SK-N-SH (cell line): ENCODE data around the gene TUBB6. TPM values are rescaled to one million over a fixed set of nuclear protein-coding genes. Genes with fewer than 3 reads are reported as not detected.

Experiments used
- CTCF ChIA-PET: fragments of 300-600, 350-600 bp; formaldehyde crosslinking; extraction: SDS; loops from one replicate; lab custom pipeline; 2021; lab: Yijun Ruan, JAX
- POLR2A ChIA-PET: fragments of 350-600 bp; sonication (Branson Sonifier 250); formaldehyde crosslinking; extraction: SDS; loops from one replicate; lab custom pipeline; 2020; ENCODE audit warnings: antibody characterized with exemption, inconsistent platforms; lab: Yijun Ruan, JAX
- DNase-seq: peaks from one replicate; pipeline ENCODE4 v3.0.0; 2012
- H2AFZ ChIP-seq: fragments of 200-600 bp; sonication (generic); 2 replicates; pipeline ENCODE4 v1.8.1; 2016; ENCODE audit warnings: antibody characterized with exemption, mild to moderate bottlenecking, low read depth
- H3F3A ChIP-seq: fragments of 200-600 bp; sonication (generic); replicated peaks from 2 replicates; pipeline ENCODE3; 2016; ENCODE audit warnings: antibody characterized with exemption, mild to moderate bottlenecking; ENCODE audit not compliant: insufficient read depth
- H3K27ac ChIP-seq, 2 experiments: fragments of 200-500 bp in 1 of 2; fragments of 200-600 bp in 1 of 2; sonication (Bioruptor generic) in 1 of 2; sonication (generic), shearing (Covaris generic) in 1 of 2; 2 replicates each; pipeline versions ENCODE4 v1.5.1 to v1.6.1; 2014 to 2016; ENCODE audit warnings: low read depth in 2 of 2, inconsistent platforms in 1 of 2, low read length in 1 of 2, mild to moderate bottlenecking in 1 of 2, mixed read lengths in 1 of 2
- H3K27me3 ChIP-seq: fragments of 200-600 bp; sonication (generic), shearing (Covaris generic); 2 replicates; pipeline ENCODE4 v1.6.1; 2016; ENCODE audit warnings: mixed run types; ENCODE audit not compliant: insufficient read depth
- H3K36me3 ChIP-seq, 2 experiments: fragments of 200-500 bp in 1 of 2; fragments of 200-600 bp in 1 of 2; sonication (Bioruptor generic) in 1 of 2; sonication (generic) in 1 of 2; replicated peaks in 1 of 2; 2 replicates each; pipeline versions ENCODE3 to v1.5.1; 2014 to 2016; ENCODE audit warnings: low read length in 1 of 2, mild to moderate bottlenecking in 1 of 2; ENCODE audit not compliant: insufficient read depth in 2 of 2, control insufficient read depth in 1 of 2
- H3K4me1 ChIP-seq, 2 experiments: fragments of 200-500 bp in 1 of 2; fragments of 200-600 bp in 1 of 2; sonication (Bioruptor generic) in 1 of 2; sonication (generic), shearing (Covaris generic) in 1 of 2; 2 replicates each; pipeline versions ENCODE4 v1.5.1 to v1.6.1; 2014 to 2016; ENCODE audit warnings: low read depth in 1 of 2, low read length in 1 of 2, mixed run types in 1 of 2; ENCODE audit not compliant: insufficient read depth in 2 of 2, control insufficient read depth in 1 of 2
- H3K4me2 ChIP-seq: fragments of 200-600 bp; sonication (generic), shearing (Covaris generic); 2 replicates; pipeline ENCODE4 v1.6.1; 2017; ENCODE audit warnings: mixed run types
- H3K4me3 ChIP-seq, 2 experiments: fragments of 200-500 bp in 1 of 2; fragments of 200-600 bp in 1 of 2; sonication (Bioruptor generic) in 1 of 2; sonication (generic), shearing (Covaris generic) in 1 of 2; 2 replicates each; pipeline versions ENCODE4 v1.5.1 to v1.8.1; 2014 to 2016; ENCODE audit warnings: low read depth in 2 of 2, inconsistent platforms in 1 of 2, low read length in 1 of 2, mild to moderate bottlenecking in 1 of 2, mixed read lengths in 1 of 2, moderate library complexity in 1 of 2
- H3K79me2 ChIP-seq: fragments of 200-600 bp; sonication (generic); 2 replicates; pipeline ENCODE4 v1.8.1; 2017; ENCODE audit warnings: mild to moderate bottlenecking; ENCODE audit not compliant: insufficient read depth
- H3K9ac ChIP-seq: fragments of 200-600 bp; sonication (generic); 2 replicates; pipeline ENCODE4 v1.6.1; 2017; ENCODE audit warnings: mixed run types
- H3K9me2 ChIP-seq: fragments of 200-600 bp; sonication (generic); 2 replicates; pipeline ENCODE4 v1.6.1; 2017; ENCODE audit warnings: mixed run types
- H3K9me3 ChIP-seq: fragments of 200-600 bp; sonication (generic); 2 replicates; pipeline ENCODE4 v1.6.1; 2017; ENCODE audit warnings: mixed run types, mild to moderate bottlenecking, moderate library complexity
- H4K20me1 ChIP-seq: fragments of 200-600 bp; sonication (generic); 2 replicates; pipeline ENCODE4 v1.6.1; 2017; ENCODE audit warnings: mild to moderate bottlenecking, mixed run types; ENCODE audit not compliant: insufficient read depth
- ELF1 ChIP-seq: IDR thresholded peaks from 2 replicates; pipeline ENCODE4 v1.4.0; 2012
- GABPA ChIP-seq: IDR thresholded peaks from 2 replicates; pipeline ENCODE4 v1.4.0; 2012; ENCODE audit warnings: low read depth, mild to moderate bottlenecking
- GATA2 ChIP-seq: sonication (generic); formaldehyde crosslinking; IDR thresholded peaks from 2 replicates; pipeline ENCODE4 v1.5.0; 2020; ENCODE audit warnings: mild to moderate bottlenecking, missing genetic modification reagents
- MEF2A ChIP-seq: IDR thresholded peaks from 2 replicates; pipeline ENCODE4 v1.4.0; 2012; ENCODE audit warnings: low read depth, borderline replicate concordance
- MXI1 ChIP-seq: IDR thresholded peaks from 2 replicates; pipeline ENCODE4 v1.6.1; 2012; ENCODE audit warnings: mild to moderate bottlenecking, low read depth, low read length, improper control_type of control experiment
- NFIC ChIP-seq: IDR thresholded peaks from 2 replicates; pipeline ENCODE4 v1.4.0; 2012; ENCODE audit warnings: borderline replicate concordance
- POLR2AphosphoS5 ChIP-seq: IDR thresholded peaks from 2 replicates; pipeline ENCODE4 v1.6.1; 2012; ENCODE audit warnings: low read depth, low read length
- RAD21 ChIP-seq: IDR thresholded peaks from 2 replicates; pipeline ENCODE4 v1.6.1; 2012; ENCODE audit warnings: mild to moderate bottlenecking, low read length
- RCOR1 ChIP-seq: fragments of 150-350 bp; IDR thresholded peaks from 2 replicates; pipeline ENCODE4 v1.6.1; 2017; ENCODE audit warnings: antibody characterized with exemption, low read length
- RXRA ChIP-seq: IDR thresholded peaks from 2 replicates; pipeline ENCODE4 v1.4.0; 2012; ENCODE audit warnings: low read depth, mild to moderate bottlenecking, borderline replicate concordance
- SIN3A ChIP-seq: IDR thresholded peaks from 2 replicates; pipeline ENCODE4 v1.6.1; 2012; ENCODE audit warnings: low read depth, mild to moderate bottlenecking, low read length, moderate library complexity, borderline replicate concordance
- SMC3 ChIP-seq: IDR thresholded peaks from 2 replicates; pipeline ENCODE4 v1.6.1; 2012; ENCODE audit warnings: low read depth, low read length, improper control_type of control experiment
- TAF1 ChIP-seq: IDR thresholded peaks from 2 replicates; pipeline ENCODE4 v1.6.1; 2012; ENCODE audit warnings: low read depth, mild to moderate bottlenecking, low read length, moderate library complexity, borderline replicate concordance
- TCF12 ChIP-seq: IDR thresholded peaks from 2 replicates; pipeline ENCODE4 v1.4.0; 2012
- TEAD4 ChIP-seq: IDR thresholded peaks from 2 replicates; pipeline ENCODE4 v1.4.0; 2012; ENCODE audit warnings: mild to moderate bottlenecking, borderline replicate concordance; ENCODE audit not compliant: insufficient read depth
- YY1 ChIP-seq: IDR thresholded peaks from 2 replicates; pipeline ENCODE4 v1.4.0; 2012; ENCODE audit warnings: low read depth, mild to moderate bottlenecking
- WGBS: methylation state at CpG from one replicate; pipeline ENCODE4 v1.1.6; 2017; ENCODE audit warnings: low lambda C conversion rate; 5-methylcytosine and 5-hydroxymethylcytosine counted together
- polyA plus RNA-seq, 3 experiments: library from polyadenylated mRNA; depleted of rRNA; stranded (reverse); fragments of >200 nt; gene quantifications; 2 replicates each; pipeline ENCODE4 v1.2.3, GENCODE V29; 2012
- TF ChIP-seq, protein P1 (sequence below): IDR thresholded peaks from 2 replicates; pipeline ENCODE4 v1.6.1; 2012; ENCODE audit warnings: mild to moderate bottlenecking, low read depth, low read length, moderate library complexity
- TF ChIP-seq, protein P2 (sequence below): fragments of 150-350 bp; IDR thresholded peaks from 2 replicates; pipeline ENCODE4 v1.6.1; 2017; ENCODE audit warnings: antibody characterized with exemption, low read length, low read depth, borderline replicate concordance
- TF ChIP-seq, protein P3 (sequence below): IDR thresholded peaks from 2 replicates; pipeline ENCODE4 v1.4.0; 2012; ENCODE audit warnings: low read depth

The TUBB6 gene
- polyA plus RNA-seq, 1 of the 3 experiments (the other 2 are of a cell fraction) = 387 TPM

DNA sequence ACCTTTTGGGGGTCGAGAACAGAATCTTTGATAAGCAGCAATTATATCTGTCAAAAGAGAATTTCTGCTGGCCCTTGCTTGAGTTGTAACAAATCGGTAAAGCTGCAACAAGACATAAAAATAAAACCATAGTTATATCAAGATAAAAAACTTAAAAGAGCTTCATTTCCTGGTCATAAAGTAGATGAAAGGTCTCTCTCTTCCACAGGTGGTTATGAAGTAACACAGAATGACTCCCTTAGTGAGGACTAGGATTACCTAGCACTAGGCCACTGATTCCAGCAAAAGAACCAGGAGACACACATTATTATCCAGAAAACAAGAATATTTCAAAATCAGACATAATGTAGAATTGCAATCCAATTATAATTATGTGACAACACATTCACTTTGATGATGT is 63.5 kb downstream of the TUBB6 start (continued):
- TF ChIP-seq, protein P1, sequence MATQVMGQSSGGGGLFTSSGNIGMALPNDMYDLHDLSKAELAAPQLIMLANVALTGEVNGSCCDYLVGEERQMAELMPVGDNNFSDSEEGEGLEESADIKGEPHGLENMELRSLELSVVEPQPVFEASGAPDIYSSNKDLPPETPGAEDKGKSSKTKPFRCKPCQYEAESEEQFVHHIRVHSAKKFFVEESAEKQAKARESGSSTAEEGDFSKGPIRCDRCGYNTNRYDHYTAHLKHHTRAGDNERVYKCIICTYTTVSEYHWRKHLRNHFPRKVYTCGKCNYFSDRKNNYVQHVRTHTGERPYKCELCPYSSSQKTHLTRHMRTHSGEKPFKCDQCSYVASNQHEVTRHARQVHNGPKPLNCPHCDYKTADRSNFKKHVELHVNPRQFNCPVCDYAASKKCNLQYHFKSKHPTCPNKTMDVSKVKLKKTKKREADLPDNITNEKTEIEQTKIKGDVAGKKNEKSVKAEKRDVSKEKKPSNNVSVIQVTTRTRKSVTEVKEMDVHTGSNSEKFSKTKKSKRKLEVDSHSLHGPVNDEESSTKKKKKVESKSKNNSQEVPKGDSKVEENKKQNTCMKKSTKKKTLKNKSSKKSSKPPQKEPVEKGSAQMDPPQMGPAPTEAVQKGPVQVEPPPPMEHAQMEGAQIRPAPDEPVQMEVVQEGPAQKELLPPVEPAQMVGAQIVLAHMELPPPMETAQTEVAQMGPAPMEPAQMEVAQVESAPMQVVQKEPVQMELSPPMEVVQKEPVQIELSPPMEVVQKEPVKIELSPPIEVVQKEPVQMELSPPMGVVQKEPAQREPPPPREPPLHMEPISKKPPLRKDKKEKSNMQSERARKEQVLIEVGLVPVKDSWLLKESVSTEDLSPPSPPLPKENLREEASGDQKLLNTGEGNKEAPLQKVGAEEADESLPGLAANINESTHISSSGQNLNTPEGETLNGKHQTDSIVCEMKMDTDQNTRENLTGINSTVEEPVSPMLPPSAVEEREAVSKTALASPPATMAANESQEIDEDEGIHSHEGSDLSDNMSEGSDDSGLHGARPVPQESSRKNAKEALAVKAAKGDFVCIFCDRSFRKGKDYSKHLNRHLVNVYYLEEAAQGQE = no peak
- TF ChIP-seq, all 33 proteins: peak for 0

DNA sequence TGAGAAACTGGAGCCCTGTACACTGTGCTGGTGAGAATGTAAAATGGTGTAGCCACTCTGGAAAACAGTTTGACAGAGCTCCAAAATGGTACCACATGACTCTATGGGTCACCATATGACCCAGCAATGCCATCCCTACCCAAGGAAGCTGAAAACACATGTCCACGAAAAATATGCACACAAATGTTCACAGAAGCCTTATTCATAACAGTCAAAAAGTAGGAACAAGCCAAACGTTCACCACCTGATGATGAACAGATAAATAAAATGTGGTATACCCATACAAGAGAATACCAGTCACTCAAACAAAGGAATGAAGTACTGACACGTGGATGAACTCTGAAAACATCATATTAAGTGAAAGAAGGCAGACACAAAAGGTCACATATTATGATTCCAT is 64.4 kb downstream of the TUBB6 start:
- H3K9me2 ChIP-seq = no peaks in the 10 kb centered on the region
- H3K9me3 ChIP-seq = no peaks in the 10 kb centered on the region
- peaks cover 90% of the 10 kb centered on the region for H3K79me2 ChIP-seq
- no peak overlapping the region for H3K27ac ChIP-seq
- H3K4me1 ChIP-seq = peaks cover 3 to 16% of the 10 kb centered on the region in 2 experiments; a peak in 2 of 4 replicates
- H3K9ac ChIP-seq = no peak overlapping the region
- CTCF ChIA-PET = interaction anchor here (1.3 kb wide), 1 partner anchor 12 kb away, joined by 4 read pairs; no protein-coding TSS in a partner anchor
- TF ChIP-seq RAD21 (no peak), SMC3 (no peak), RCOR1 (no peak), ELF1 (no peak), NFIC (no peak), RXRA (no peak), POLR2AphosphoS5 (no peak), GABPA (no peak), SIN3A (no peak), YY1 (no peak), TAF1 (no peak), TEAD4 (no peak), MXI1 (no peak), MEF2A (no peak), GATA2 (CRISPR knock-in tag) (no peak), TCF12 (no peak)
- TF ChIP-seq, protein P1 = no peak
- TF ChIP-seq, protein P2, sequence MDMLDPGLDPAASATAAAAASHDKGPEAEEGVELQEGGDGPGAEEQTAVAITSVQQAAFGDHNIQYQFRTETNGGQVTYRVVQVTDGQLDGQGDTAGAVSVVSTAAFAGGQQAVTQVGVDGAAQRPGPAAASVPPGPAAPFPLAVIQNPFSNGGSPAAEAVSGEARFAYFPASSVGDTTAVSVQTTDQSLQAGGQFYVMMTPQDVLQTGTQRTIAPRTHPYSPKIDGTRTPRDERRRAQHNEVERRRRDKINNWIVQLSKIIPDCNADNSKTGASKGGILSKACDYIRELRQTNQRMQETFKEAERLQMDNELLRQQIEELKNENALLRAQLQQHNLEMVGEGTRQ = no peak
- TF ChIP-seq, protein P3, sequence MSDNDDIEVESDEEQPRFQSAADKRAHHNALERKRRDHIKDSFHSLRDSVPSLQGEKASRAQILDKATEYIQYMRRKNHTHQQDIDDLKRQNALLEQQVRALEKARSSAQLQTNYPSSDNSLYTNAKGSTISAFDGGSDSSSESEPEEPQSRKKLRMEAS = no peak
- no peak overlapping the region for H3K4me2 ChIP-seq
- WGBS = 90% methylated on average over 3 of the region's 3 CpGs
- H3K4me3 ChIP-seq = no peak overlapping the region
- H3K36me3 ChIP-seq = peaks cover 3 to 15% of the 10 kb centered on the region in 2 experiments
- no peaks in the 10 kb centered on the region for H3K27me3 ChIP-seq
- H2AFZ ChIP-seq = no peak overlapping the region
- POLR2A ChIA-PET = no interaction called here
- peaks cover 35% of the 10 kb centered on the region for H4K20me1 ChIP-seq
- H3F3A ChIP-seq = peaks cover 4% of the 10 kb centered on the region
- no peak for DNase-seq
